HepG2 (cell line): ENCODE measurements around the gene UTRN. TPM values are rescaled to one million over a fixed set of nuclear protein-coding genes. Genes with fewer than 3 reads are reported as not detected.

Experiments
- ATM ChIP-seq: fragments of 450-650 bp; IDR thresholded peaks from 2 replicates; pipeline ENCODE4 v1.7.1; 2017; ENCODE audit warnings: mild to moderate bottlenecking, borderline replicate concordance
- CSRNP2 ChIP-seq: sonication (generic); formaldehyde crosslinking; conservative IDR thresholded peaks from 2 replicates; pipeline ENCODE4 v1.8.0; 2022; ENCODE audit warnings: low read depth, missing genetic modification reagents
- EED ChIP-seq: sonication (generic); formaldehyde crosslinking; IDR thresholded peaks from 2 replicates; pipeline ENCODE4 v1.5.0; 2020; ENCODE audit warnings: mild to moderate bottlenecking, missing genetic modification reagents
- KDM2A ChIP-seq: sonication (generic); formaldehyde crosslinking; IDR thresholded peaks from 2 replicates; pipeline ENCODE4 v1.4.0; 2020; ENCODE audit warnings: low read depth, missing genetic modification reagents, borderline replicate concordance
- NCOA2 ChIP-seq: sonication (generic); formaldehyde crosslinking; IDR thresholded peaks from 2 replicates; pipeline ENCODE4 v1.8.0; 2022; ENCODE audit warnings: inconsistent platforms
- RCOR2 ChIP-seq: IDR thresholded peaks from 2 replicates; pipeline ENCODE4 v1.6.1; 2016; ENCODE audit warnings: missing biosample characterization, missing genetic modification reagents
- SSRP1 ChIP-seq: IDR thresholded peaks from 2 replicates; pipeline ENCODE4 v1.6.1; 2016; ENCODE audit warnings: control low read depth
- TP53 ChIP-seq: sonication (generic); formaldehyde crosslinking; conservative IDR thresholded peaks from 2 replicates; pipeline ENCODE4 v1.4.0; 2020; ENCODE audit warnings: missing genetic modification reagents
- ZBTB10 ChIP-seq: sonication (generic); formaldehyde crosslinking; IDR thresholded peaks from 2 replicates; pipeline ENCODE4 v1.4.0; 2020; ENCODE audit warnings: missing genetic modification reagents, borderline replicate concordance
- ZBTB26 ChIP-seq: IDR thresholded peaks from 2 replicates; pipeline ENCODE4 v1.6.1; 2016; ENCODE audit warnings: missing compliant biosample characterization, missing genetic modification reagents, borderline replicate concordance
- ZBTB4 ChIP-seq: sonication (generic); formaldehyde crosslinking; IDR thresholded peaks from 2 replicates; pipeline ENCODE4 v1.4.0; 2020; ENCODE audit warnings: missing genetic modification reagents, mild to moderate bottlenecking, borderline replicate concordance
- ZNF205 ChIP-seq: IDR thresholded peaks from 2 replicates; pipeline ENCODE4 v1.6.1; 2018; ENCODE audit warnings: missing biosample characterization, missing genetic modification reagents
- ZNF350 ChIP-seq: sonication (generic); formaldehyde crosslinking; IDR thresholded peaks from 2 replicates; pipeline ENCODE4 v1.4.0; 2020; ENCODE audit warnings: mild to moderate bottlenecking, low read depth, missing genetic modification reagents, borderline replicate concordance
- ZNF547 ChIP-seq: sonication (generic); formaldehyde crosslinking; IDR thresholded peaks from 2 replicates; pipeline ENCODE4 v1.5.1; 2020; ENCODE audit warnings: mild to moderate bottlenecking, missing genetic modification reagents
- ZNF839 ChIP-seq: sonication (generic); formaldehyde crosslinking; IDR thresholded peaks from 2 replicates; pipeline ENCODE4 v1.4.0; 2020; ENCODE audit warnings: missing genetic modification reagents, mild to moderate bottlenecking, borderline replicate concordance
- ZSCAN30 ChIP-seq: sonication (generic); formaldehyde crosslinking; IDR thresholded peaks from 2 replicates; pipeline ENCODE4 v1.5.0; 2020; ENCODE audit warnings: mild to moderate bottlenecking, missing genetic modification reagents
- polyA plus RNA-seq, 8 experiments: library from polyadenylated mRNA; depleted of rRNA in 3 of 8; stranded (reverse) in 7 of 8; unstranded in 1 of 8; fragments of >200 nt; fragmentation: Illumina TruSeq in 4 of 8; extraction: Trizol in 4 of 8; gene quantifications; 2 replicates each; pipeline versions ENCODE4 v1.2.1 to v1.2.3, GENCODE V29; 2011 to 2016; ENCODE audit warnings: low read depth in 4 of 8, missing spikeins in 1 of 8, mixed read lengths in 1 of 8; ENCODE audit not compliant: insufficient read depth in 1 of 8
- total RNA-seq, 5 experiments: library from RNA; depleted of rRNA; stranded (reverse); fragments of >200 nt; fragmentation: Illumina TruSeq; extraction: Trizol; gene quantifications; 2 replicates each; pipeline ENCODE4 v1.2.3, GENCODE V29; 2016; ENCODE audit warnings: low read depth in 1 of 5
- TF ChIP-seq, protein P1 (sequence below): sonication (generic); formaldehyde crosslinking; IDR thresholded peaks from 2 replicates; pipeline ENCODE4 v1.4.0; 2020; ENCODE audit warnings: mild to moderate bottlenecking, missing genetic modification reagents, borderline replicate concordance
- TF ChIP-seq, protein P2 (sequence below): sonication (generic); formaldehyde crosslinking; IDR thresholded peaks from 2 replicates; pipeline ENCODE4 v1.4.0; 2020; ENCODE audit warnings: missing genetic modification reagents

UTRN gene
- total and polyA plus RNA-seq, 2 of the 13 experiments (the other 11 are each of a cell fraction or from before 2014, with no cell fraction given) = 102 to 116 TPM

GRCh38 chr6:144315226-144315980, 30.3 kb downstream of the UTRN start (continued):
- TF ChIP-seq, protein P1, sequence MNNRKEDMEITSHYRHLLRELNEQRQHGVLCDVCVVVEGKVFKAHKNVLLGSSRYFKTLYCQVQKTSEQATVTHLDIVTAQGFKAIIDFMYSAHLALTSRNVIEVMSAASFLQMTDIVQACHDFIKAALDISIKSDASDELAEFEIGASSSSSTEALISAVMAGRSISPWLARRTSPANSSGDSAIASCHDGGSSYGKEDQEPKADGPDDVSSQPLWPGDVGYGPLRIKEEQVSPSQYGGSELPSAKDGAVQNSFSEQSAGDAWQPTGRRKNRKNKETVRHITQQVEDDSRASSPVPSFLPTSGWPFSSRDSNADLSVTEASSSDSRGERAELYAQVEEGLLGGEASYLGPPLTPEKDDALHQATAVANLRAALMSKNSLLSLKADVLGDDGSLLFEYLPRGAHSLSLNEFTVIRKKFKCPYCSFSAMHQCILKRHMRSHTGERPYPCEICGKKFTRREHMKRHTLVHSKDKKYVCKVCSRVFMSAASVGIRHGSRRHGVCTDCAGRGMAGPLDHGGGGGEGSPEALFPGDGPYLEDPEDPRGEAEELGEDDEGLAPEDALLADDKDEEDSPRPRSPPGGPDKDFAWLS (CRISPR knock-in tag) = no peak
- TF ChIP-seq CSRNP2 (CRISPR knock-in tag) = no peak
- TF ChIP-seq SSRP1 = no peak
- no peak for TF ChIP-seq ATM
- no peak for TF ChIP-seq ZNF205
- TF ChIP-seq, protein P2, sequence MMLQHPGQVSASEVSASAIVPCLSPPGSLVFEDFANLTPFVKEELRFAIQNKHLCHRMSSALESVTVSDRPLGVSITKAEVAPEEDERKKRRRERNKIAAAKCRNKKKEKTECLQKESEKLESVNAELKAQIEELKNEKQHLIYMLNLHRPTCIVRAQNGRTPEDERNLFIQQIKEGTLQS = no peak
- TF ChIP-seq TP53 (CRISPR knock-in tag) = no peak
- TF ChIP-seq ZBTB26 (CRISPR knock-in tag) = peak; percentile 20; the same call in 1 of the 2 replicates
- TF ChIP-seq ZNF839 (CRISPR knock-in tag) = peak; percentile 68; the same call in 1 of the 2 replicates
- no peak for TF ChIP-seq ZSCAN30 (CRISPR knock-in tag)
- 0 out of 2 replicates have a peak, but pooled peaks have one; percentile 5 for TF ChIP-seq KDM2A
- TF ChIP-seq EED (CRISPR knock-in tag) = 0 out of 2 replicates have a peak, but pooled peaks have one; percentile 39
- no peak for TF ChIP-seq ZNF547 (CRISPR knock-in tag)
- TF ChIP-seq NCOA2 (CRISPR knock-in tag) = no peak
- TF ChIP-seq ZBTB4 (CRISPR knock-in tag) = peak; percentile 51; the same call in 1 of the 2 replicates
- TF ChIP-seq ZBTB10 (CRISPR knock-in tag) = no peak
- TF ChIP-seq ZNF350 (CRISPR knock-in tag) = peak; percentile 21; the same call in 1 of the 2 replicates
- no peak for TF ChIP-seq RCOR2 (CRISPR knock-in tag)
